Measurements from ENCODE around the gene GAK.

GRCh38 chr4:854356-854755, 77.8 kb downstream of the GAK start:
- no peak for TF ChIP-seq CTCF (IDR thresholded peaks at IDR 0.05)
- TF ChIP-seq TAF1 (IDR thresholded peaks at IDR 0.05; ENCODE audit: borderline replicate concordance, low read depth, low read length) = no peak
- no peak for TF ChIP-seq USF1 (IDR thresholded peaks at IDR 0.05; ENCODE audit: borderline replicate concordance, low read depth)
- TF ChIP-seq REST (IDR thresholded peaks at IDR 0.05; ENCODE audit: low read depth, low read length) = no peak
- no peak for TF ChIP-seq SIN3A (IDR thresholded peaks at IDR 0.05; ENCODE audit: borderline replicate concordance, low read depth, low read length)
- TF ChIP-seq GABPA (IDR thresholded peaks at IDR 0.05; ENCODE audit: low read depth) = no peak
- TF ChIP-seq RXRA (IDR thresholded peaks at IDR 0.05; ENCODE audit: borderline replicate concordance, low read depth) = no peak
- no peak for TF ChIP-seq SMC3 (IDR thresholded peaks at IDR 0.05; ENCODE audit: low read depth, low read length)
- TF ChIP-seq IRF3 (IDR thresholded peaks at IDR 0.05; ENCODE audit: low read depth, low read length) = no peak
- TF ChIP-seq USF2 (IDR thresholded peaks at IDR 0.05; ENCODE audit: borderline replicate concordance, low read depth, low read length) = no peak

Data from SK-N-SH (cell line).